ENCODE data around the gene GMNN. TPM values are rescaled to one million over a fixed set of nuclear protein-coding genes. Genes with fewer than 3 reads are reported as not detected.
A peak's percentile ranks its signal among the peaks of the same experiment; 100 is the strongest.

GMNN gene
- total and polyA plus RNA-seq, 2 experiments from 2014 or later, result 88.2 to 202 TPM

- Histone ChIP-seq H4K20me1 (replicated peaks; ENCODE audit: insufficient read depth) (no peaks in the 10 kb centered on the region), H2AFZ (peak overlapping the region; percentile 56; the same call in 1 of the 2 replicates), H3K27me3 (ENCODE audit: insufficient read depth) (no peaks in the 10 kb centered on the region), H3K27ac (ENCODE audit: low read depth) (no peak overlapping the region), H3K4me2 (no peak overlapping the region), H3K4me1 (ENCODE audit: insufficient read depth) (no peaks in the 10 kb centered on the region; the same call in 1 of the 2 replicates), H3K9me2 (ENCODE audit: insufficient read depth) (no peaks in the 10 kb centered on the region), H3K4me3 (no peak overlapping the region), H3F3A (replicated peaks; ENCODE audit: low read depth) (no peaks in the 10 kb centered on the region), H3K36me3 (ENCODE audit: insufficient read depth) (peaks cover 5% of the 10 kb centered on the region; the same call in 1 of the 2 replicates), H3K79me2 (replicated peaks; ENCODE audit: insufficient read depth) (no peaks in the 10 kb centered on the region)
- H3K4me3 Mint-ChIP-seq, result no peak overlapping the region
- no peaks in the 10 kb centered on the region for H3K9me3 Mint-ChIP-seq
- ATAC-seq, result no peak
- TF ChIP-seq, protein P1, sequence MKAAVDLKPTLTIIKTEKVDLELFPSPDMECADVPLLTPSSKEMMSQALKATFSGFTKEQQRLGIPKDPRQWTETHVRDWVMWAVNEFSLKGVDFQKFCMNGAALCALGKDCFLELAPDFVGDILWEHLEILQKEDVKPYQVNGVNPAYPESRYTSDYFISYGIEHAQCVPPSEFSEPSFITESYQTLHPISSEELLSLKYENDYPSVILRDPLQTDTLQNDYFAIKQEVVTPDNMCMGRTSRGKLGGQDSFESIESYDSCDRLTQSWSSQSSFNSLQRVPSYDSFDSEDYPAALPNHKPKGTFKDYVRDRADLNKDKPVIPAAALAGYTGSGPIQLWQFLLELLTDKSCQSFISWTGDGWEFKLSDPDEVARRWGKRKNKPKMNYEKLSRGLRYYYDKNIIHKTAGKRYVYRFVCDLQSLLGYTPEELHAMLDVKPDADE (IDR thresholded peaks at IDR 0.05), result no peak
- TF ChIP-seq, protein P2, sequence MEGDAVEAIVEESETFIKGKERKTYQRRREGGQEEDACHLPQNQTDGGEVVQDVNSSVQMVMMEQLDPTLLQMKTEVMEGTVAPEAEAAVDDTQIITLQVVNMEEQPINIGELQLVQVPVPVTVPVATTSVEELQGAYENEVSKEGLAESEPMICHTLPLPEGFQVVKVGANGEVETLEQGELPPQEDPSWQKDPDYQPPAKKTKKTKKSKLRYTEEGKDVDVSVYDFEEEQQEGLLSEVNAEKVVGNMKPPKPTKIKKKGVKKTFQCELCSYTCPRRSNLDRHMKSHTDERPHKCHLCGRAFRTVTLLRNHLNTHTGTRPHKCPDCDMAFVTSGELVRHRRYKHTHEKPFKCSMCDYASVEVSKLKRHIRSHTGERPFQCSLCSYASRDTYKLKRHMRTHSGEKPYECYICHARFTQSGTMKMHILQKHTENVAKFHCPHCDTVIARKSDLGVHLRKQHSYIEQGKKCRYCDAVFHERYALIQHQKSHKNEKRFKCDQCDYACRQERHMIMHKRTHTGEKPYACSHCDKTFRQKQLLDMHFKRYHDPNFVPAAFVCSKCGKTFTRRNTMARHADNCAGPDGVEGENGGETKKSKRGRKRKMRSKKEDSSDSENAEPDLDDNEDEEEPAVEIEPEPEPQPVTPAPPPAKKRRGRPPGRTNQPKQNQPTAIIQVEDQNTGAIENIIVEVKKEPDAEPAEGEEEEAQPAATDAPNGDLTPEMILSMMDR (conservative IDR thresholded peaks at IDR 0.05; ENCODE audit: low read depth in 2 of 2), result no peak
- TF ChIP-seq REST (IDR thresholded peaks at IDR 0.05; ENCODE audit: unreplicated experiment) (no peak), ZNF462 (CRISPR knock-in tag; IDR thresholded peaks at IDR 0.05) (no peak), EZH2phosphoT487 (IDR thresholded peaks at IDR 0.05; ENCODE audit: unreplicated experiment) (no peak), STAT1 (IDR thresholded peaks at IDR 0.05; ENCODE audit: unreplicated experiment) (no peak), NANOG (IDR thresholded peaks at IDR 0.05; ENCODE audit: borderline replicate concordance) (no peak), ZNF331 (CRISPR knock-in tag; IDR thresholded peaks at IDR 0.05; ENCODE audit: low read depth) (no peak), ZNF114 (CRISPR knock-in tag; IDR thresholded peaks at IDR 0.05) (no peak), POLR2AphosphoS5 (IDR thresholded peaks at IDR 0.05; ENCODE audit: low read depth) (no peak), JUNB (IDR thresholded peaks at IDR 0.05; ENCODE audit: unreplicated experiment) (no peak), EZH2 (IDR thresholded peaks at IDR 0.05; ENCODE audit: low read depth, unreplicated experiment) (no peak)
- H3K36me3 Mint-ChIP-seq (ENCODE audit: low read depth), result peaks cover 3% of the 10 kb centered on the region; the same call in 1 of the 3 replicates
- no peaks in the 10 kb centered on the region for H3K27me3 Mint-ChIP-seq (ENCODE audit: insufficient read depth, low read depth, poor library complexity)
- DNase-seq (ENCODE audit: low spot score), result no peak
- H3K27ac Mint-ChIP-seq, result peak overlapping the region; percentile 77
- H3K4me1 Mint-ChIP-seq, result no peaks in the 10 kb centered on the region; the same call in 2 of the 3 replicates
These were observed 47.2 kb downstream of the GMNN start for GRCh38 chr6:24821860-24822444.
